CD14-positive monocyte (primary cell): ENCODE data around the gene GFRA3. TPM values are rescaled to one million over a fixed set of nuclear protein-coding genes. Genes with fewer than 3 reads are reported as not detected.

Source experiments
- DNase-seq, 3 donors: peaks; one replicate each; pipeline ENCODE4 v3.0.0-alpha.2; 2011 to 2022
- H2AFZ ChIP-seq: 2 replicates; pipeline ENCODE4 v1.6.0; 2012; ENCODE audit warnings: mild to moderate bottlenecking, low read depth, low read length, inconsistent platforms; ENCODE audit not compliant: insufficient read depth, poor library complexity, severe bottlenecking
- H3K27ac ChIP-seq, 2 donors: 1 replicate in 1 of 2; 2 replicates in 1 of 2; pipeline ENCODE4 v1.5.1; 2012 to 2013; ENCODE audit warnings: low read length in 2 of 2, control low read depth in 1 of 2, inconsistent platforms in 1 of 2, low read depth in 1 of 2, mild to moderate bottlenecking in 1 of 2
- H3K27me3 ChIP-seq, 2 donors: one replicate each; pipeline versions ENCODE4 v1.6.0 to v1.6.1; 2011 to 2013; ENCODE audit warnings: low read length in 2 of 2; ENCODE audit not compliant: control insufficient read depth in 2 of 2, insufficient read depth in 2 of 2
- H3K36me3 ChIP-seq, 2 donors: replicated peaks in 1 of 2; 1 replicate in 1 of 2; 2 replicates in 1 of 2; pipeline versions ENCODE4 v1.5.1 to v1.6.1; 2012 to 2013; ENCODE audit warnings: low read length in 2 of 2, control low read depth in 1 of 2, inconsistent platforms in 1 of 2, mild to moderate bottlenecking in 1 of 2; ENCODE audit not compliant: insufficient read depth in 2 of 2, control insufficient read depth in 1 of 2
- H3K4me1 ChIP-seq, 2 donors: 1 replicate in 1 of 2; 2 replicates in 1 of 2; pipeline versions ENCODE4 v1.5.1 to v1.6.1; 2012 to 2013; ENCODE audit warnings: low read length in 2 of 2, control low read depth in 1 of 2, inconsistent platforms in 1 of 2, mild to moderate bottlenecking in 1 of 2, moderate library complexity in 1 of 2; ENCODE audit not compliant: insufficient read depth in 2 of 2, control insufficient read depth in 1 of 2
- H3K4me2 ChIP-seq: replicated peaks from 2 replicates; pipeline ENCODE3; 2012; ENCODE audit warnings: low read length, moderate library complexity, mild to moderate bottlenecking; ENCODE audit not compliant: poor library complexity, severe bottlenecking; ENCODE audit errors: extremely low read depth
- H3K4me3 ChIP-seq, 3 experiments: fragments of 200-600 bp in 1 of 3; sonication (generic) in 1 of 3; replicated peaks in 1 of 3; 1 replicate in 2 of 3; 2 replicates in 1 of 3; pipeline ENCODE4 v1.5.1; 2011 to 2013; ENCODE audit warnings: low read length in 3 of 3, mild to moderate bottlenecking in 3 of 3, control low read depth in 2 of 3, low read depth in 2 of 3, inconsistent platforms in 1 of 3, moderate library complexity in 1 of 3
- H3K79me2 ChIP-seq: 2 replicates; pipeline ENCODE4 v1.6.0; 2012; ENCODE audit warnings: mild to moderate bottlenecking, control low read depth, inconsistent platforms, low read length, moderate library complexity; ENCODE audit not compliant: insufficient read depth
- H3K9ac ChIP-seq: 2 replicates; pipeline ENCODE4 v1.6.0; 2017; ENCODE audit warnings: low read length, mild to moderate bottlenecking; ENCODE audit not compliant: insufficient read depth, poor library complexity, severe bottlenecking
- H3K9me3 ChIP-seq, 2 donors: replicated peaks in 1 of 2; 1 replicate in 1 of 2; 2 replicates in 1 of 2; pipeline versions ENCODE4 v1.5.1 to v1.6.1; 2012 to 2013; ENCODE audit warnings: low read length in 2 of 2, control low read depth in 1 of 2; ENCODE audit not compliant: control insufficient read depth in 1 of 2, insufficient read depth in 1 of 2
- H4K20me1 ChIP-seq: 2 replicates; pipeline ENCODE4 v1.6.0; 2012; ENCODE audit warnings: mild to moderate bottlenecking, low read length, control low read depth, moderate library complexity; ENCODE audit not compliant: insufficient read depth
- H3K27ac Mint-ChIP-seq, 7 donors: one replicate each; pipeline ENCODE4 v1.8.0; 2020; ENCODE audit warnings: mild to moderate bottlenecking in 7 of 7, mixed read lengths in 7 of 7, moderate library complexity in 6 of 7, inconsistent platforms in 2 of 7
- H3K27me3 Mint-ChIP-seq, 3 donors: one replicate each; pipeline ENCODE4 v1.8.0; 2021 to 2022; ENCODE audit warnings: low read depth in 3 of 3, mild to moderate bottlenecking in 3 of 3, mixed read lengths in 3 of 3, moderate library complexity in 3 of 3, inconsistent platforms in 1 of 3
- H3K36me3 Mint-ChIP-seq, 2 donors: one replicate each; pipeline ENCODE4 v1.8.0; 2020; ENCODE audit warnings: mixed read lengths in 2 of 2, inconsistent platforms in 1 of 2, mild to moderate bottlenecking in 1 of 2
- H3K4me1 Mint-ChIP-seq: one replicate; pipeline ENCODE4 v1.8.0; 2020; ENCODE audit warnings: mild to moderate bottlenecking, mixed read lengths
- H3K4me3 Mint-ChIP-seq, 2 donors: one replicate each; pipeline ENCODE4 v1.8.0; 2020; ENCODE audit warnings: mild to moderate bottlenecking in 2 of 2, mixed read lengths in 2 of 2, moderate library complexity in 1 of 2
- H3K9me3 Mint-ChIP-seq, 7 donors: one replicate each; pipeline ENCODE4 v1.8.0; 2020 to 2022; ENCODE audit warnings: mixed read lengths in 7 of 7, mild to moderate bottlenecking in 6 of 7, moderate library complexity in 6 of 7, inconsistent platforms in 2 of 7
- WGBS: methylation state at CpG from one replicate; pipeline ENCODE4 v1.1.5; 2013; ENCODE audit warnings: missing lambda C conversion rate; ENCODE audit not compliant: insufficient coverage; 5-methylcytosine and 5-hydroxymethylcytosine counted together
- intact Hi-C, 2 donors: fragments of 100-400 bp; cut with micrococcal nuclease; formaldehyde crosslinking; loops; one replicate each; pipeline versions ENCODE4 v1.15.0 to v1.15.1; 2023
- polyA plus RNA-seq, 3 donors: library from polyadenylated mRNA; depleted of rRNA in 1 of 3; unstranded in 2 of 3; stranded (reverse) in 1 of 3; fragments of 300-500 nt in 2 of 3; fragments of >200 nt in 1 of 3; fragmentation: Illumina TruSeq in 2 of 3; gene quantifications; 1 replicate in 2 of 3; 2 replicates in 1 of 3; pipeline ENCODE4 v1.2.3, GENCODE V29; 2012 to 2021
- TF ChIP-seq, protein P1 (sequence below): fragments of 200-600 bp; IDR thresholded peaks from one replicate; pipeline ENCODE4 v1.8.0; 2022; ENCODE audit warnings: antibody characterized with exemption, mild to moderate bottlenecking

Gene GFRA3
- polyA plus RNA-seq, 3 donors, result not detected

DNA sequence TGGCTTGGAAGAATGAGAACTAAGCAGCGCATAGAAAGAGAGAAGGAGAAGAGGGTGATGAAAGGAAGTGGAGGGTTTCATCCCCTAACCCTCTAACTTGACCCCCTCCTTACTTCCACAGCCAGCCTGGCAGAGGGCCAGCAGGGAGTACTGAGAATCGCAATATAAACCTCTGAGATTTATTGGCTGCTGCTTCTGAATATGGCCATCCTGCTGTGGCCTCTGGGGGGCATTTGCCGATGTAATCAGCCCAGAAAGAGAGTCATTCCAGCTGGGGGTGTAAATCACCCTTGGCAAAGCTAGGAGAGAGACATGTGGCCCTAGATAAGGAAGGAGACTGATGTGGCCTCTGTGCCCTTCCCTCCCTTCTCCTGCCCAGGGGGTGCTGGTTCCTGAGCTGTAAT is 960 bp upstream of the GFRA3 start:
- peaks cover 31 to 41% (median 33%) of the 10 kb centered on the region in 3 donors for H3K27me3 Mint-ChIP-seq
- intact Hi-C loops, result no loop called here
- peaks cover 0 to 7% of the 10 kb centered on the region in 2 donors for H3K4me1 ChIP-seq

DNA sequence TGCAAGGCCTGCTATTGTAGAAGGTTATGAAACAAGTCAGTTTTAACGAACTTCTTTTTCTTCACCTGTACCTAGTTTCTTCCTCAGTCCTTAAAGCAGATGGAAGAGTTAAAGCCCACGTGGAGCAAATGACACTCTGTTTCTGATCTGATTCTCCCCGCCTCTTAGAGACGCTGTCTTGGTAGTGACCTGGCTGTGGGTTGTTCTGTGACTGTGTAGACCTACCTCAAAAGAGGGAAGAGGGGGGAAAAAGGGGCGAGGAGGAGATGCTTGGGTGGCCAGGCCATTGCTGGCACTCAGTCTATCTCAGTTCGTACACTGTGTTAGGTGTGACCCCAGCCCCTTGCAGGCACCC is 610 bp downstream of the GFRA3 start:
- Histone ChIP-seq H4K20me1 (no peaks in the 10 kb centered on the region), H3K27me3 (peaks cover 30 to 33% of the 10 kb centered on the region in 2 donors), H3K4me1 (peaks cover 0 to 7% of the 10 kb centered on the region in 2 donors), H3K9ac (peak overlapping the region; percentile 21), H3K36me3 (no peaks in the 10 kb centered on the region), H3K27ac (no peak overlapping the region), H3K79me2 (no peaks in the 10 kb centered on the region), H3K4me2 (peak overlapping the region; percentile 48), H3K4me3 (peak overlapping the region in 1 of 3 experiments; percentile 43), H2AFZ (no peak overlapping the region), H3K9me3 (no peaks in the 10 kb centered on the region)
- peaks cover 29 to 41% (median 33%) of the 10 kb centered on the region in 3 donors for H3K27me3 Mint-ChIP-seq
- H3K4me3 Mint-ChIP-seq, result peak overlapping the region in 1 of 2 donors; percentile 5
- DNase-seq, result no peak
- TF ChIP-seq, protein P1, sequence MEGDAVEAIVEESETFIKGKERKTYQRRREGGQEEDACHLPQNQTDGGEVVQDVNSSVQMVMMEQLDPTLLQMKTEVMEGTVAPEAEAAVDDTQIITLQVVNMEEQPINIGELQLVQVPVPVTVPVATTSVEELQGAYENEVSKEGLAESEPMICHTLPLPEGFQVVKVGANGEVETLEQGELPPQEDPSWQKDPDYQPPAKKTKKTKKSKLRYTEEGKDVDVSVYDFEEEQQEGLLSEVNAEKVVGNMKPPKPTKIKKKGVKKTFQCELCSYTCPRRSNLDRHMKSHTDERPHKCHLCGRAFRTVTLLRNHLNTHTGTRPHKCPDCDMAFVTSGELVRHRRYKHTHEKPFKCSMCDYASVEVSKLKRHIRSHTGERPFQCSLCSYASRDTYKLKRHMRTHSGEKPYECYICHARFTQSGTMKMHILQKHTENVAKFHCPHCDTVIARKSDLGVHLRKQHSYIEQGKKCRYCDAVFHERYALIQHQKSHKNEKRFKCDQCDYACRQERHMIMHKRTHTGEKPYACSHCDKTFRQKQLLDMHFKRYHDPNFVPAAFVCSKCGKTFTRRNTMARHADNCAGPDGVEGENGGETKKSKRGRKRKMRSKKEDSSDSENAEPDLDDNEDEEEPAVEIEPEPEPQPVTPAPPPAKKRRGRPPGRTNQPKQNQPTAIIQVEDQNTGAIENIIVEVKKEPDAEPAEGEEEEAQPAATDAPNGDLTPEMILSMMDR, result no peak
- H3K9me3 Mint-ChIP-seq, result peaks cover 0 to 7% (median 0%) of the 10 kb centered on the region in 7 donors
- peaks cover 6% of the 10 kb centered on the region for H3K4me1 Mint-ChIP-seq
- peak overlapping the region in 1 of 7 donors; percentile 2 for H3K27ac Mint-ChIP-seq
- intact Hi-C loops, result no loop called here
- no peaks in the 10 kb centered on the region for H3K36me3 Mint-ChIP-seq
- WGBS, result 79% methylated on average over 4 of the region's 6 CpGs

More for the DNA sequence above, 960 bp upstream of the GFRA3 start:
- Histone ChIP-seq H3K4me3 (no peak overlapping the region), H3K79me2 (no peaks in the 10 kb centered on the region), H3K36me3 (no peaks in the 10 kb centered on the region), H2AFZ (no peak overlapping the region), H3K27me3 (peaks cover 30 to 33% of the 10 kb centered on the region in 2 donors), H4K20me1 (no peaks in the 10 kb centered on the region), H3K4me2 (no peak overlapping the region), H3K27ac (no peak overlapping the region), H3K9ac (no peak overlapping the region), H3K9me3 (no peaks in the 10 kb centered on the region)
- 0% methylated on average over 1 of the region's 3 CpGs for WGBS
- Mint-ChIP-seq H3K27ac (no peak overlapping the region), H3K4me3 (peak overlapping the region in 1 of 2 donors; percentile 63), H3K36me3 (no peaks in the 10 kb centered on the region), H3K4me1 (peaks cover 6% of the 10 kb centered on the region), H3K9me3 (peaks cover 0 to 7% (median 0%) of the 10 kb centered on the region in 7 donors)
- TF ChIP-seq, protein P1, result no peak
- no peak for DNase-seq
